K562 (cell line): ENCODE measurements around the gene SLC25A26. TPM values are rescaled to one million over a fixed set of nuclear protein-coding genes. Genes with fewer than 3 reads are reported as not detected.

ENCODE experiments used
- FOXK1 ChIP-seq: sonication (generic); formaldehyde crosslinking; IDR thresholded peaks from 2 replicates; pipeline ENCODE4 v1.8.0; 2022; ENCODE audit warnings: missing genetic modification reagents, mild to moderate bottlenecking, borderline replicate concordance
- RBM14 ChIP-seq: fragments of 200-400 bp; formaldehyde crosslinking; IDR thresholded peaks from 2 replicates; pipeline ENCODE4 v1.6.1; 2018; ENCODE audit warnings: low read depth, mild to moderate bottlenecking, low read length, moderate library complexity, borderline replicate concordance; ENCODE audit not compliant: insufficient read depth
- polyA plus RNA-seq, 8 experiments: library from polyadenylated mRNA; depleted of rRNA in 4 of 8; stranded (reverse) in 5 of 8; unstranded in 3 of 8; fragments of >200 nt; fragmentation: Nextera tagmentation in 2 of 8; fragmentation: Illumina TruSeq in 1 of 8; extraction: Ambion mirVana in 2 of 8; extraction: Trizol in 1 of 8; gene quantifications; 2 replicates each; pipeline versions ENCODE4 v1.2.1 to v1.2.3, GENCODE V29; 2011 to 2014; ENCODE audit warnings: inconsistent platforms in 1 of 8, missing spikeins in 1 of 8
- total RNA-seq, 7 experiments: library from RNA; depleted of rRNA in 6 of 7; stranded (reverse); fragments of >200 nt in 6 of 7; fragmentation: Illumina TruSeq in 2 of 7; extraction: Trizol in 2 of 7; gene quantifications; 2 replicates each; pipeline versions ENCODE4 v1.2.1 to v1.2.3, GENCODE V29; 2011 to 2021; ENCODE audit warnings: low replicate concordance in 1 of 7
- TF ChIP-seq, protein P1 (sequence below), 2 experiments: fragments of 450-650 bp; formaldehyde crosslinking in 1 of 2; IDR thresholded peaks; 2 replicates each; pipeline versions ENCODE4 v1.4.0 to v1.6.1; 2014 to 2020; ENCODE audit warnings: mild to moderate bottlenecking in 2 of 2, borderline replicate concordance in 1 of 2, low read depth in 1 of 2
- TF ChIP-seq, protein P2 (sequence below): IDR thresholded peaks from 3 replicates; pipeline ENCODE4 v1.6.1; 2011; ENCODE audit warnings: borderline replicate concordance, mild to moderate bottlenecking; ENCODE audit not compliant: insufficient read length, insufficient read depth

The SLC25A26 gene
- total and polyA plus RNA-seq, 9 of the 15 experiments (the other 6 are each of a cell fraction or from before 2014, with no cell fraction given), result 7.2 to 29.1 (median 12.6) TPM

GRCh38 chr3:66413151-66413751, 192.4 kb downstream of the SLC25A26 start (continued):
- TF ChIP-seq, protein P1, sequence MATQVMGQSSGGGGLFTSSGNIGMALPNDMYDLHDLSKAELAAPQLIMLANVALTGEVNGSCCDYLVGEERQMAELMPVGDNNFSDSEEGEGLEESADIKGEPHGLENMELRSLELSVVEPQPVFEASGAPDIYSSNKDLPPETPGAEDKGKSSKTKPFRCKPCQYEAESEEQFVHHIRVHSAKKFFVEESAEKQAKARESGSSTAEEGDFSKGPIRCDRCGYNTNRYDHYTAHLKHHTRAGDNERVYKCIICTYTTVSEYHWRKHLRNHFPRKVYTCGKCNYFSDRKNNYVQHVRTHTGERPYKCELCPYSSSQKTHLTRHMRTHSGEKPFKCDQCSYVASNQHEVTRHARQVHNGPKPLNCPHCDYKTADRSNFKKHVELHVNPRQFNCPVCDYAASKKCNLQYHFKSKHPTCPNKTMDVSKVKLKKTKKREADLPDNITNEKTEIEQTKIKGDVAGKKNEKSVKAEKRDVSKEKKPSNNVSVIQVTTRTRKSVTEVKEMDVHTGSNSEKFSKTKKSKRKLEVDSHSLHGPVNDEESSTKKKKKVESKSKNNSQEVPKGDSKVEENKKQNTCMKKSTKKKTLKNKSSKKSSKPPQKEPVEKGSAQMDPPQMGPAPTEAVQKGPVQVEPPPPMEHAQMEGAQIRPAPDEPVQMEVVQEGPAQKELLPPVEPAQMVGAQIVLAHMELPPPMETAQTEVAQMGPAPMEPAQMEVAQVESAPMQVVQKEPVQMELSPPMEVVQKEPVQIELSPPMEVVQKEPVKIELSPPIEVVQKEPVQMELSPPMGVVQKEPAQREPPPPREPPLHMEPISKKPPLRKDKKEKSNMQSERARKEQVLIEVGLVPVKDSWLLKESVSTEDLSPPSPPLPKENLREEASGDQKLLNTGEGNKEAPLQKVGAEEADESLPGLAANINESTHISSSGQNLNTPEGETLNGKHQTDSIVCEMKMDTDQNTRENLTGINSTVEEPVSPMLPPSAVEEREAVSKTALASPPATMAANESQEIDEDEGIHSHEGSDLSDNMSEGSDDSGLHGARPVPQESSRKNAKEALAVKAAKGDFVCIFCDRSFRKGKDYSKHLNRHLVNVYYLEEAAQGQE (IDR thresholded peaks at IDR 0.05; ENCODE audit: borderline replicate concordance), result no peak
- TF ChIP-seq, protein P1 (CRISPR knock-in tag; IDR thresholded peaks at IDR 0.05; ENCODE audit: low read depth), result no peak
- TF ChIP-seq, protein P2, sequence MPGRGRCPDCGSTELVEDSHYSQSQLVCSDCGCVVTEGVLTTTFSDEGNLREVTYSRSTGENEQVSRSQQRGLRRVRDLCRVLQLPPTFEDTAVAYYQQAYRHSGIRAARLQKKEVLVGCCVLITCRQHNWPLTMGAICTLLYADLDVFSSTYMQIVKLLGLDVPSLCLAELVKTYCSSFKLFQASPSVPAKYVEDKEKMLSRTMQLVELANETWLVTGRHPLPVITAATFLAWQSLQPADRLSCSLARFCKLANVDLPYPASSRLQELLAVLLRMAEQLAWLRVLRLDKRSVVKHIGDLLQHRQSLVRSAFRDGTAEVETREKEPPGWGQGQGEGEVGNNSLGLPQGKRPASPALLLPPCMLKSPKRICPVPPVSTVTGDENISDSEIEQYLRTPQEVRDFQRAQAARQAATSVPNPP, result no peak
- TF ChIP-seq FOXK1 (no peak), RBM14 (no peak)
- TF ChIP-seq, all 486 proteins: peak for 0
